ENCODE results near the gene DOC2A.

GRCh38 chr16:29984764-29985147, 26.1 kb downstream of the DOC2A start:
- TF ChIP-seq STAT1 (IDR thresholded peaks at IDR 0.05; ENCODE audit: unreplicated experiment) = no peak
- no peak for TF ChIP-seq POLR2AphosphoS5 (IDR thresholded peaks at IDR 0.05; ENCODE audit: low read depth)
- TF ChIP-seq CTCF (conservative IDR thresholded peaks at IDR 0.05; ENCODE audit: low read depth in 2 of 2) = no peak
- no peak for TF ChIP-seq REST (IDR thresholded peaks at IDR 0.05; ENCODE audit: unreplicated experiment)
- no peak for TF ChIP-seq EZH2 (IDR thresholded peaks at IDR 0.05; ENCODE audit: low read depth, unreplicated experiment)
- no peak for TF ChIP-seq CREB1 (CRISPR knock-in tag; IDR thresholded peaks at IDR 0.05; ENCODE audit: low read depth)
- TF ChIP-seq JUNB (IDR thresholded peaks at IDR 0.05; ENCODE audit: unreplicated experiment) = no peak
- TF ChIP-seq EZH2phosphoT487 (IDR thresholded peaks at IDR 0.05; ENCODE audit: unreplicated experiment) = no peak
- no peak for TF ChIP-seq NANOG (IDR thresholded peaks at IDR 0.05; ENCODE audit: borderline replicate concordance)
- no peak for TF ChIP-seq ZNF462 (CRISPR knock-in tag; IDR thresholded peaks at IDR 0.05)
- no peak for TF ChIP-seq ETS1 (IDR thresholded peaks at IDR 0.05)

All from GM23338 (cell line).